T-cell (primary cell): ENCODE results near the gene JAGN1. TPM values are rescaled to one million over a fixed set of nuclear protein-coding genes. Genes with fewer than 3 reads are reported as not detected.

Source experiments
- ATAC-seq, 4 experiments: fragments of 200-7000 bp in 3 of 4; fragments of 150-1000 bp in 1 of 4; cut with Tn5 transposase; replicated peaks in 1 of 4; 1 replicate in 3 of 4; 2 replicates in 1 of 4; pipeline ENCODE4 v1.10.0; 2021; ENCODE audit warnings: moderate library complexity in 3 of 4, mild to moderate bottlenecking in 2 of 4, moderate number of reproducible peaks in 1 of 4
- CTCF ChIA-PET, 2 donors: fragments of 300-600 bp; sonication (Branson Sonifier 250); formaldehyde crosslinking; loops; one replicate each; lab custom pipeline; 2022; ENCODE audit warnings: antibody characterized with exemption in 2 of 2; lab: Charles Lee
- POLR2A ChIA-PET, 2 donors: fragments of 300-600 bp; sonication (Branson Sonifier 250); formaldehyde crosslinking; loops; one replicate each; lab custom pipeline; 2022; ENCODE audit warnings: antibody characterized with exemption in 2 of 2; lab: Charles Lee
- DNase-seq, 35 experiments: peaks; one replicate each; pipeline versions ENCODE4 v3.0.0 to v3.0.0-alpha.2; 2013 to 2023
- H3K27ac ChIP-seq: one replicate; pipeline ENCODE4 v1.5.1; 2013; ENCODE audit warnings: low read length
- H3K27me3 ChIP-seq, 2 experiments: replicated peaks in 1 of 2; 1 replicate in 1 of 2; 2 replicates in 1 of 2; pipeline versions ENCODE4 v1.6.1 to v1.7.0; 2013; ENCODE audit warnings: low read length in 1 of 2, mixed read lengths in 1 of 2; ENCODE audit not compliant: control insufficient read depth in 2 of 2, insufficient read depth in 2 of 2; ENCODE audit errors: extremely low read depth in 1 of 2
- H3K36me3 ChIP-seq, 2 donors: 1 replicate in 1 of 2; 2 replicates in 1 of 2; pipeline versions ENCODE4 v1.6.1 to v1.7.0; 2013; ENCODE audit warnings: low read length in 1 of 2; ENCODE audit not compliant: control insufficient read depth in 2 of 2, insufficient read depth in 1 of 2; ENCODE audit errors: extremely low read depth in 1 of 2
- H3K4me1 ChIP-seq, 2 experiments: 1 replicate in 1 of 2; 2 replicates in 1 of 2; pipeline versions ENCODE4 v1.6.1 to v1.7.0; 2013; ENCODE audit warnings: low read length in 2 of 2, mixed read lengths in 1 of 2; ENCODE audit not compliant: insufficient read depth in 2 of 2, control insufficient read depth in 1 of 2; ENCODE audit errors: extremely low read depth in 1 of 2
- H3K4me3 ChIP-seq, 2 donors: 1 replicate in 1 of 2; 2 replicates in 1 of 2; pipeline versions ENCODE4 v1.5.1 to v1.7.0; 2013; ENCODE audit warnings: mild to moderate bottlenecking in 2 of 2, low read length in 1 of 2, moderate library complexity in 1 of 2; ENCODE audit not compliant: control insufficient read depth in 1 of 2; ENCODE audit errors: extremely low read depth in 1 of 2
- H3K9me3 ChIP-seq: 2 replicates; pipeline ENCODE4 v1.7.0; 2013
- H3K27ac Mint-ChIP-seq, 2 donors: one replicate each; pipeline ENCODE4 v1.8.0; 2020 to 2021; ENCODE audit warnings: mild to moderate bottlenecking in 2 of 2, mixed read lengths in 2 of 2
- H3K27me3 Mint-ChIP-seq, 2 donors: one replicate each; pipeline ENCODE4 v1.8.0; 2021 to 2022; ENCODE audit warnings: mixed read lengths in 2 of 2
- H3K36me3 Mint-ChIP-seq: one replicate; pipeline ENCODE4 v1.8.0; 2021; ENCODE audit warnings: mixed read lengths
- H3K4me1 Mint-ChIP-seq, 3 donors: one replicate each; pipeline ENCODE4 v1.8.0; 2020 to 2022; ENCODE audit warnings: mixed read lengths in 3 of 3, mild to moderate bottlenecking in 1 of 3
- H3K4me3 Mint-ChIP-seq, 3 donors: one replicate each; pipeline ENCODE4 v1.8.0; 2020 to 2022; ENCODE audit warnings: mild to moderate bottlenecking in 3 of 3, mixed read lengths in 3 of 3, moderate library complexity in 3 of 3
- H3K9me3 Mint-ChIP-seq, 3 donors: one replicate each; pipeline ENCODE4 v1.8.0; 2020 to 2022; ENCODE audit warnings: mixed read lengths in 3 of 3
- WGBS: methylation state at CpG from one replicate; pipeline ENCODE4 v1.1.5; 2013; ENCODE audit warnings: missing lambda C conversion rate; ENCODE audit not compliant: insufficient coverage; 5-methylcytosine and 5-hydroxymethylcytosine counted together
- total RNA-seq, 35 experiments: library from RNA in 6 of 35; stranded (reverse) in 6 of 35; fragments of 120-200 nt in 1 of 35; gene quantifications; one replicate each; pipeline versions ENCODE4 v1.2.1 to v1.2.4 and lab custom pipeline; 2013 to 2026

Gene JAGN1
- total RNA-seq, 5 donors from 2014 or later (not counting 1 experiment from before 2014, with no cell fraction given): 16.9 to 28.6 (median 23.7) TPM

- H3K9me3 ChIP-seq: no peaks in the 10 kb centered on the region
- peak in 2 of 35 experiments; percentile 14 to 28 for DNase-seq
- H3K27me3 Mint-ChIP-seq: no peaks in the 10 kb centered on the region
These were observed 12.2 kb downstream of the JAGN1 start, which contains the start of gene IL17RE for GRCh38 chr3:9902372-9903237. IL17RE (plus strand) TSS chr3:9902848; CDS start chr3:9902933, 85 bp downstream.

GRCh38 chr3:9903238-9903624 lies 12.8 kb downstream of the JAGN1 start:
- H3K9me3 Mint-ChIP-seq: no peaks in the 10 kb centered on the region
- H3K27me3 Mint-ChIP-seq: no peaks in the 10 kb centered on the region
- peak overlapping the region; percentile 45 to 50 (median 47) for H3K4me3 Mint-ChIP-seq
- peak overlapping the region; percentile 11 for H3K27ac ChIP-seq
- ATAC-seq (peak in 1 of 4 experiments; percentile 26), DNase-seq (no peak)
- H3K36me3 ChIP-seq: no peaks in the 10 kb centered on the region
- peaks cover 8 to 21% of the 10 kb centered on the region in 2 experiments for H3K4me1 ChIP-seq
- H3K9me3 ChIP-seq: no peaks in the 10 kb centered on the region
- peak overlapping the region; percentile 51 to 77 for H3K27ac Mint-ChIP-seq
- CTCF ChIA-PET: interaction anchor here in 1 of 2 donors (0.6 kb wide), 1 partner anchor 337 kb away, joined by 7 read pairs; no protein-coding TSS in a partner anchor
- H3K36me3 Mint-ChIP-seq: no peaks in the 10 kb centered on the region
- peaks cover 24 to 35% (median 25%) of the 10 kb centered on the region in 3 donors for H3K4me1 Mint-ChIP-seq
- peak overlapping the region in 1 of 2 donors; percentile 26 for H3K4me3 ChIP-seq
- 49% methylated on average over 2 of the region's 4 CpGs for WGBS
- peaks cover 0 to 2% of the 10 kb centered on the region in 2 experiments for H3K27me3 ChIP-seq
- POLR2A ChIA-PET: interaction anchor here (0.7 to 1.0 kb wide), 2 partner anchors 10 to 30 kb away, joined by 3 to 5 read pairs; partner anchors contain the start of gene CRELD1 (in 1 of the 2)

More at GRCh38 chr3:9902372-9903237, 12.2 kb downstream of the JAGN1 start, which contains the start of gene IL17RE:
- Mint-ChIP-seq H3K9me3 (no peaks in the 10 kb centered on the region), H3K4me3 (peak within 1 kb of the TSS; percentile 45 to 50 (median 47)), H3K36me3 (no peaks in the 10 kb centered on the region), H3K27ac (peak within 1 kb of the TSS; percentile 77 to 79), H3K4me1 (peaks cover 24 to 39% (median 27%) of the 10 kb centered on the region in 3 donors)
- Histone ChIP-seq H3K27me3 (peaks cover 0 to 2% of the 10 kb centered on the region in 2 experiments), H3K36me3 (no peaks in the 10 kb centered on the region), H3K4me3 (peak within 1 kb of the TSS in 1 of 2 donors; percentile 26), H3K4me1 (peaks cover 8 to 21% of the 10 kb centered on the region in 2 experiments), H3K27ac (peak within 1 kb of the TSS; percentile 11)
- ATAC-seq: peak in 3 of 4 experiments; percentile 31 to 67 (median 61)
- ChIA-PET POLR2A (interaction anchor here (0.7 to 1.0 kb wide), 3 partner anchors 9 to 31 kb away, joined by 3 to 5 read pairs (median 3); partner anchors contain the start of gene CRELD1 (in 1 of the 2)), CTCF (interaction anchor here (0.6 to 0.9 kb wide), 2 partner anchors 30 to 337 kb away, joined by 4 to 7 read pairs; no protein-coding TSS in a partner anchor)
- 70% methylated on average over 8 of the region's 13 CpGs for WGBS

GRCh38 chr3:9903904-9904303 lies 13.5 kb downstream of the JAGN1 start:
- no peaks in the 10 kb centered on the region for H3K27me3 Mint-ChIP-seq
- WGBS: 92% methylated on average over 3 of the region's 4 CpGs
- ATAC-seq (no peak), DNase-seq (no peak)
- ChIA-PET POLR2A (interaction anchor here in 1 of 2 donors (0.6 kb wide), 1 partner anchor 111 kb away, joined by 4 read pairs; the partner anchor contains the start of gene ARPC4), CTCF (no interaction called here)
- Histone ChIP-seq H3K9me3 (no peaks in the 10 kb centered on the region), H3K36me3 (no peaks in the 10 kb centered on the region), H3K27me3 (peaks cover 0 to 2% of the 10 kb centered on the region in 2 experiments), H3K4me3 (no peak overlapping the region), H3K27ac (no peak overlapping the region), H3K4me1 (peaks cover 8 to 21% of the 10 kb centered on the region in 2 experiments)
- H3K4me3 Mint-ChIP-seq: no peak overlapping the region
- no peaks in the 10 kb centered on the region for H3K9me3 Mint-ChIP-seq
- no peak overlapping the region for H3K27ac Mint-ChIP-seq
- H3K4me1 Mint-ChIP-seq: peaks cover 24 to 32% (median 24%) of the 10 kb centered on the region in 3 donors
- no peaks in the 10 kb centered on the region for H3K36me3 Mint-ChIP-seq

- ChIA-PET POLR2A (no interaction called here), CTCF (interaction anchor here in 1 of 2 donors (0.6 kb wide), 1 partner anchor 17 kb away, joined by 3 read pairs; no protein-coding TSS in a partner anchor)
- no peaks in the 10 kb centered on the region for H3K36me3 Mint-ChIP-seq
- no peaks in the 10 kb centered on the region for H3K27me3 Mint-ChIP-seq
- H3K4me1 ChIP-seq: peaks cover 8 to 19% of the 10 kb centered on the region in 2 experiments
- H3K27ac Mint-ChIP-seq: no peak overlapping the region
- WGBS: no CpG with 5 or more reads among the region's 5 CpGs
- no peak overlapping the region for H3K4me3 ChIP-seq
- H3K27ac ChIP-seq: no peak overlapping the region
- ATAC-seq (no peak), DNase-seq (no peak)
- peaks cover 19 to 34% (median 20%) of the 10 kb centered on the region in 3 donors for H3K4me1 Mint-ChIP-seq
- no peaks in the 10 kb centered on the region for H3K9me3 ChIP-seq
- H3K4me3 Mint-ChIP-seq: no peak overlapping the region
- H3K27me3 ChIP-seq: peaks cover 0 to 5% of the 10 kb centered on the region in 2 experiments
- H3K36me3 ChIP-seq: no peaks in the 10 kb centered on the region
- no peaks in the 10 kb centered on the region for H3K9me3 Mint-ChIP-seq
These were observed 16.1 kb downstream of the JAGN1 start for GRCh38 chr3:9906480-9906879.

- no peaks in the 10 kb centered on the region for H3K9me3 Mint-ChIP-seq
- ATAC-seq (no peak), DNase-seq (no peak)
- no peaks in the 10 kb centered on the region for H3K9me3 ChIP-seq
- no peak overlapping the region for H3K4me3 Mint-ChIP-seq
- H3K27ac ChIP-seq: no peak overlapping the region
- H3K27me3 ChIP-seq: peaks cover 0 to 3% of the 10 kb centered on the region in 2 experiments
- ChIA-PET POLR2A (interaction anchor here in 1 of 2 donors (1.0 kb wide), 1 partner anchor 18 kb away, joined by 3 read pairs; the partner anchor contains the start of gene JAGN1), CTCF (interaction anchor here in 1 of 2 donors (0.5 kb wide), 1 partner anchor 24 kb away, joined by 3 read pairs; no protein-coding TSS in a partner anchor)
- peaks cover 0 to 8% of the 10 kb centered on the region in 2 experiments for H3K4me1 ChIP-seq
- no peaks in the 10 kb centered on the region for H3K27me3 Mint-ChIP-seq
- no peak overlapping the region for H3K4me3 ChIP-seq
- WGBS: 80% methylated on average over 1 of the region's 3 CpGs
- no peaks in the 10 kb centered on the region for H3K36me3 Mint-ChIP-seq
- H3K27ac Mint-ChIP-seq: no peak overlapping the region
- H3K36me3 ChIP-seq: no peaks in the 10 kb centered on the region
- H3K4me1 Mint-ChIP-seq: peaks cover 4 to 29% (median 11%) of the 10 kb centered on the region in 3 donors
These were observed 17.9 kb downstream of the JAGN1 start for GRCh38 chr3:9908286-9908685.
